Measurements from ENCODE around the gene GMNN. TPM values are rescaled to one million over a fixed set of nuclear protein-coding genes. Genes with fewer than 3 reads are reported as not detected.

The GMNN gene
- total RNA-seq, 3 donors from 2014 or later, result 8.5 to 42.1 (median 27.2) TPM

DNA sequence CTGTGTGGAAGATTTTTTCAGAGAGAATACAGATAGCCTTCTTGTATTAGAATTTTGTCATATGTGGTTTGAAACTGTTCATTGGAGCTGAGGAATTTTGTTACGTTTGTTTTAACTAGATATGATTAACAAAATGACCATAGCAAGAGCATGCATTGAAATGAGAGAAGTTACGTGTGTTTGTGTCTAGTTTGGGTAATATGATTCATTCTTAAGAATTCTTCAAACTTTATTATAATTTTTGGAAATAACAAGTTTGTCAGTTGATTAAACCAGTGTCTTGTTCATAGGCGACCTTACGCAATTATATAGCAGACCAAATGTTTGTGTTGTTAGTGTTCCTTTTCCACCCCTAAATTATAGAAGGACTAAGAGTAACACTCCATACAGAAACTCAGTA, 5.5 kb downstream of the GMNN start:
- no peak for DNase-seq (ENCODE audit: low spot score in 2 of 2)
- intact Hi-C loops (cut with DNase I; ENCODE audit: low total_unique reads), result no loop called here
- TF ChIP-seq POLR2AphosphoS5 (IDR thresholded peaks at IDR 0.05) (no peak), CTCF (IDR thresholded peaks at IDR 0.05) (no peak)
- no peak overlapping the region for H3K27ac ChIP-seq
- H3K36me3 ChIP-seq, result peaks cover 8% of the 10 kb centered on the region
- no peaks in the 10 kb centered on the region for H3K27me3 ChIP-seq
- no peaks in the 10 kb centered on the region for H3K9me3 ChIP-seq
- no peaks in the 10 kb centered on the region for H3K4me1 ChIP-seq
- no peak overlapping the region for H3K4me3 ChIP-seq

DNA sequence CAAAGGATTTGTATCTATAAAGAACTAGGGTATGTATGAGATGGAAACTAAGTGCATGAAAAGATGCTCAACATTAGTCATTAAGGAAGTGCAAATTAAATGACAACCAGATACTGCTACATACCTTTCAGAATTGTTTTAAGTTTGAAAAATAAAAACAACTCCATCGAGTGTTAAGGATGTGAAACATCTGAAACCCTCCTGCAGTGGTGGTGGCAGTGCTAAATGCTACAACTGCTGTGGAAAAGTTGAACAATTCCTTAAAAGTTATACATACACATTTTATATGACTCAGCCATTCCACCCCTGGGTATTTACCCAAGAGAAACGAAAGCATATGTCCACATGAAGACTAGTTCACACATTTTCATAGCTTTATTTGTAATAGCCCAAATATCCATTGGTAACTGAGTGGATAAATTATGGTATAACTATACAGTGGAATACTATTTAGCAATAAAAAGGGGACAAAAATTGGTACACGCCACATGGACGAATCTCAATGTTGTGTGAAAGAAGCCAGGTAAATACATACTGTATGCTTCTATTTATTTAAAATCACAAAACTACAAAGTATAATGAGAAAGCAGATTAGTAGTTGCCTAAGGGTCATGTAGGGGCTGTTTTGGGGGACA, 13.4 kb downstream of the GMNN start:
- Histone ChIP-seq H3K4me3 (no peak overlapping the region), H3K27me3 (no peaks in the 10 kb centered on the region), H3K36me3 (peaks cover 7% of the 10 kb centered on the region), H3K27ac (no peak overlapping the region), H3K4me1 (no peaks in the 10 kb centered on the region), H3K9me3 (no peaks in the 10 kb centered on the region)
- intact Hi-C loops (cut with DNase I; ENCODE audit: low total_unique reads), result no loop called here
- no peak for TF ChIP-seq POLR2A (IDR thresholded peaks at IDR 0.05)
- no peak for TF ChIP-seq POLR2AphosphoS5 (IDR thresholded peaks at IDR 0.05)
- TF ChIP-seq CTCF (IDR thresholded peaks at IDR 0.05), result no peak
- DNase-seq (ENCODE audit: low spot score in 2 of 2), result no peak

DNA sequence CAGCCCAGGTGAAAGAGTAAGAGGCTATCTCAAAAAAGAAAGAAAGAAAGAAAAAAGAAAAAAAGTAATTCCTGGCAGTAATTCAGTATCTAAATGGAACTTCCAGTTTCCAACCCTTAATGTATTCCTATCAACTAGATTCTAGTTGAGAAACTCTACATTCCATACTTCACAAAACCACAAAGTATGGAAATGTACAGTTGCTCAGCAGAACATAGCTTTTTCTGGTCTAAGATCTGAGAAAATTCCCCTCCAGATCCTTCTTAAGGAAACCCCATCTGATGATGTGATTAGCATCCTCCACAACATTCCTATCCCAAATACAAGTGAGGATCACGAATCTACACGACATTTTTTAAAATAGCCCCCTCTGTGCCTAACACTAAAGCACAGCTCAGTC, 20.4 kb downstream of the GMNN start:
- DNase-seq (ENCODE audit: low spot score in 2 of 2), result no peak
- TF ChIP-seq POLR2A (IDR thresholded peaks at IDR 0.05), result no peak
- TF ChIP-seq POLR2AphosphoS5 (IDR thresholded peaks at IDR 0.05), result no peak
- TF ChIP-seq CTCF (IDR thresholded peaks at IDR 0.05), result no peak
- no peaks in the 10 kb centered on the region for H3K27me3 ChIP-seq
- intact Hi-C loops (cut with DNase I; ENCODE audit: low total_unique reads), result no loop called here
- H3K4me3 ChIP-seq, result no peak overlapping the region
- no peaks in the 10 kb centered on the region for H3K9me3 ChIP-seq
- no peaks in the 10 kb centered on the region for H3K4me1 ChIP-seq
- H3K27ac ChIP-seq, result no peak overlapping the region
- H3K36me3 ChIP-seq, result no peaks in the 10 kb centered on the region

DNA sequence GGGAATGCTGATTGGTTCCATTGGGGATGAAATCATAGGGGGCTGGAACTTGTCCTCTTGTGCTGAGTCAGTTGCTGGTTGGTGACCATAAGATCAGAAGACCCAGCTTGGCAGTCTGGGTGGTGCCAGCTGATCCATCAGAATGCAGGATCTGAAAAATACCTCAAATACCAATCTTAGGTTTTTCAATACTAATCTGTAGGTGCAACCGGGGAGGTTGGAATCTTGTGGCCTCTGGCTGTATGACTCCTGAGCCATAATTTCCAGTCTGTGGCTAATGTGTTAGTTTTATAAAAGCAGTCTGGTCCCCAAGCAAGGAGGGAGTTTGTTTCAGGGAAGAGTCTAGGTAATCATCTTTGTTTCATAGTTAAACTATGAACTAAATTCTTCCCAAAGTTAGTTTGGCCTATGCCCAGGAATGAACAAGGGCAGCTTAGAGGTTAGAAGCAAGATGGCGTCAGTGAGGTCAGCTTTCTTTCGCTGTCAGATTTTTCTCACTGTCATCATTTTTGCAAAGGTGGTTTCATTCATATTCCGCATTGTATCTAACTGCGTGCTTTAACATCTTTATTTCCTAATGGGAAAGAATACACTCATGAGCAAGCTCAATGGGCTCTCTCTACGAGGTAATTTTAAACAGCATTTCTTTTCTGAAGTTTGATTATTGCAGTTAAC, 22.0 kb downstream of the GMNN start:
- H3K36me3 ChIP-seq, result no peaks in the 10 kb centered on the region
- H3K4me3 ChIP-seq, result no peak overlapping the region
- intact Hi-C loops (cut with DNase I; ENCODE audit: low total_unique reads), result no loop called here
- no peaks in the 10 kb centered on the region for H3K4me1 ChIP-seq
- TF ChIP-seq CTCF (IDR thresholded peaks at IDR 0.05) (no peak), POLR2AphosphoS5 (IDR thresholded peaks at IDR 0.05) (no peak), POLR2A (IDR thresholded peaks at IDR 0.05) (no peak)
- H3K27me3 ChIP-seq, result no peaks in the 10 kb centered on the region
- no peak overlapping the region for H3K27ac ChIP-seq
- no peak for DNase-seq (ENCODE audit: low spot score in 2 of 2)
- H3K9me3 ChIP-seq, result no peaks in the 10 kb centered on the region

DNA sequence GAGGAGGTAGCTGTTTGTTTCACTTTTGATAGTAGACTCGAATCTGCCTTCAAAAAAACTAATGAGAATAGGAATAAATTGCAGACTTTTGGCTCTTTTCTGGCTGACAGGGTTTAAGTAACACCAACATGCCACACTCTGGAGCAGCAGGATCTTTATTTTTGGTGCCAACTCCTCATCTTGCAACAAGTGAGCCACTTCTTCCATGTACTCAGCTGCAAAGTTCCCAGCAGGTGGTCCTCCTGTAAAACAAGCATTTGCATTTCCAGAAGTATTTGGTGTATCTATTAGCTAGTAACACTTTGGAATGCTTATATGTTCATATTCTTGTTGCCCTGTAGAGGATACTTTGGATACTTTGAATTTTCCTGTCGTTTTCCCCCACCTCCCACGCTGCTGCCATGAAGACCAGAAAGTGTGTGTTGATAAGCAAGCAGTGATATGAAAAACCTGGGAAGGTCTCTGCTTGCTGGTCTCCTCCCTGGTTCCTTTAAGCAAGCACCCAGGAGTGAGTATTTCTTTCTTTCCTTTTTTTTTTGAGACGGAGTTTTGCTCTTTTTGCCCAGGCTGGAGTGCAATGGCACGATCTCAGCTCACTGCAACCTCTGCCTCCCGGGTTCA, 23.0 kb downstream of the GMNN start:
- Histone ChIP-seq H3K27me3 (no peaks in the 10 kb centered on the region), H3K9me3 (no peaks in the 10 kb centered on the region), H3K36me3 (no peaks in the 10 kb centered on the region), H3K4me1 (no peaks in the 10 kb centered on the region), H3K27ac (no peak overlapping the region), H3K4me3 (no peak overlapping the region)
- TF ChIP-seq POLR2AphosphoS5 (IDR thresholded peaks at IDR 0.05) (no peak), CTCF (IDR thresholded peaks at IDR 0.05) (no peak)
- intact Hi-C loops (cut with DNase I; ENCODE audit: low total_unique reads), result no loop called here
- DNase-seq (ENCODE audit: low spot score in 2 of 2), result no peak

Measured in breast epithelium (tissue), 4 donors.